ENCODE results near the gene SUGP2.

- TF ChIP-seq, protein P1, sequence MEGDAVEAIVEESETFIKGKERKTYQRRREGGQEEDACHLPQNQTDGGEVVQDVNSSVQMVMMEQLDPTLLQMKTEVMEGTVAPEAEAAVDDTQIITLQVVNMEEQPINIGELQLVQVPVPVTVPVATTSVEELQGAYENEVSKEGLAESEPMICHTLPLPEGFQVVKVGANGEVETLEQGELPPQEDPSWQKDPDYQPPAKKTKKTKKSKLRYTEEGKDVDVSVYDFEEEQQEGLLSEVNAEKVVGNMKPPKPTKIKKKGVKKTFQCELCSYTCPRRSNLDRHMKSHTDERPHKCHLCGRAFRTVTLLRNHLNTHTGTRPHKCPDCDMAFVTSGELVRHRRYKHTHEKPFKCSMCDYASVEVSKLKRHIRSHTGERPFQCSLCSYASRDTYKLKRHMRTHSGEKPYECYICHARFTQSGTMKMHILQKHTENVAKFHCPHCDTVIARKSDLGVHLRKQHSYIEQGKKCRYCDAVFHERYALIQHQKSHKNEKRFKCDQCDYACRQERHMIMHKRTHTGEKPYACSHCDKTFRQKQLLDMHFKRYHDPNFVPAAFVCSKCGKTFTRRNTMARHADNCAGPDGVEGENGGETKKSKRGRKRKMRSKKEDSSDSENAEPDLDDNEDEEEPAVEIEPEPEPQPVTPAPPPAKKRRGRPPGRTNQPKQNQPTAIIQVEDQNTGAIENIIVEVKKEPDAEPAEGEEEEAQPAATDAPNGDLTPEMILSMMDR (IDR thresholded peaks at IDR 0.05): no peak
- no peak for TF ChIP-seq POLR2A (IDR thresholded peaks at IDR 0.05)
These were observed 25.9 kb upstream of the SUGP2 start for GRCh38 chr19:19059018-19059836.
